Renal cortical epithelial cell (primary cell): ENCODE measurements around the gene FAM219A. TPM values are rescaled to one million over a fixed set of nuclear protein-coding genes. Genes with fewer than 3 reads are reported as not detected.
A peak's percentile ranks its signal among the peaks of the same experiment; 100 is the strongest.
"Not testable (repeated sequence)": the region's sequence is repeated elsewhere in the genome, so short reads cannot be mapped to it uniquely, and the experiment has no call there.

Experiments
- DNase-seq: peaks from one replicate; pipeline ENCODE4 v3.0.0-alpha.2; 2011; ENCODE audit warnings: low read depth
- total RNA-seq: library from RNA; depleted of rRNA; stranded (reverse); fragments of >200 nt; gene quantifications from 2 replicates; pipeline ENCODE4 v1.2.3, GENCODE V29; 2014

Gene FAM219A
- total RNA-seq, 1 donor from 2014 or later = 17.2 TPM

DNA sequence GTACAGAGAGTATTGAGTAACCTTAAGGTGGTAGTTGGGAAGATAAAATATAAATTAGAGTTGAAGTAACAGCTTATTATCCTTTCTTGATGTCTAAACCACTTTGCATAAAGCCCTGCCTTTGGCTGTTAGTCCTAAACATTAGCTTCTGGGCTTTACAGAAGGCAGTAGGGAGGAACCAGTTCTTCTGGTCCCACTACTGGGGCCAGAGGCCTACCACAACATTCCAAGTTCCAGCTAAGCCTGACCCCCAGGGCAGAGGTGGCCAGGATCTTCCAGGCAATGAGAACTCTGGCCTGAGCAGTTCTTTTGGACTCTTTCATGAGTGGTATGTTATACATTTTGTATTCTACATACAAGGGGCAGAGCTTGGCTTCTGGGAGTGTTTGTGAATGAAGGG lies 26.3 kb upstream of the FAM219A start:
- DNase-seq = no peak

DNA sequence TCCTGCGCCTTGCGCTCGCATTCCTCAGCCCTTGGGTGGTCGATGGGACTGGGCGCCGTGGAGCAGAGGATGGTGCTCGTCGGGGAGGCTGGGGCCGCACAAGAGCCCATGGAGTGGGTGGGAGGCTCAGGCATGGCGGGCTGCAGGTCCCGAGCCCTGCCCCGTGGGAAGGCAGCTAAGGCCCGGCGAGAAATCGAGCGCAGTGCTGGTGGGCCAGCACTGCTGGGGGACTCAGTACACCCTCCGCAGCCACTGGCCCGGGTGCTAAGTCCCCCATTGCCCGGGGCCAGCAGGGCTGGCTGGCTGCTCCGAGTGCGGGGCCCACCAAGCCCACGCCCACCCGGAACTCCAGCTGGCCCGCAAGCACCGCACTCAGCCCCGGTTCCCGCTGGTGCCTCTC lies 24.4 kb upstream of the FAM219A start:
- DNase-seq = not testable (repeated sequence)

DNA sequence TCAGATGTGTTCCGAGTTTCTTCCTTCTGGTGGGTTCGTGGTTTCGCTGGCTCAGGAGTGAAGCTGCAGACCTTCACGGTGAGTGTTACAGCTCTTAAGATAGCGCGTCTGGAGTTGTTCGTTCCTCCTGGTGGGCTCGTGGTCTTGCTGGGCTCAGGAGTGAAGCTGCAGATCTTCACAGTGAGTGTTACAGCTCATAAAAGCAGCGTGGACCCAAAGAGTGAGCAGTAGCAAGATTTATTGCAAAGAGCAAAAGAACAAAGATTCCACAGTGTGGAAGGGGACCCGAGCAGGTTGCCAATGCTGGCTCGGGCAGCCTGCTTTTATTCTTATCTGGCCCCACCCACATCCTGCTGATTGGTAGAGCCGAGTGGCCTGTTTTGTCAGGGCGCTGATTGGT lies 23.2 kb upstream of the FAM219A start:
- DNase-seq = not testable (repeated sequence)

DNA sequence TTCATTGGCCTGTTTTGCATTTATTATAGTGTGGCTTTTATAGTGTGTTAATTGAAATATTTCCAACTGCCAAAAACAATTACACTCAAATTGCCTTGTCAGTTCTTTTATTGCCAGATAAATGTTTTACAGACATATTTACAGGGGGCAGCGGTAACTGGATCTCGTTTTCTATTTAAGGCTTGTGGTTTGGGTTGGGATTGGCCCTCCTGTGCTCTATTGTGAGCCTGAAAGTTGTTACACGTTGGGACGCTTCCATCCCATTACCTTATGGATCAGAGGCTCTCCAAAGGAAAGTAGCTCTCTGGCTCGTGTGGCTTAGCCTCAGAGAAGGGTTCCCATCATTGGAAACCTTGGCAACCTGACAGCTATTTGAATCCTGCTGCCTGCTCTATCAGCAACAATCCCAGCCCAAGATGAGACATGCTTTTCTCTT lies 21.1 kb upstream of the FAM219A start:
- no peak for DNase-seq

DNA sequence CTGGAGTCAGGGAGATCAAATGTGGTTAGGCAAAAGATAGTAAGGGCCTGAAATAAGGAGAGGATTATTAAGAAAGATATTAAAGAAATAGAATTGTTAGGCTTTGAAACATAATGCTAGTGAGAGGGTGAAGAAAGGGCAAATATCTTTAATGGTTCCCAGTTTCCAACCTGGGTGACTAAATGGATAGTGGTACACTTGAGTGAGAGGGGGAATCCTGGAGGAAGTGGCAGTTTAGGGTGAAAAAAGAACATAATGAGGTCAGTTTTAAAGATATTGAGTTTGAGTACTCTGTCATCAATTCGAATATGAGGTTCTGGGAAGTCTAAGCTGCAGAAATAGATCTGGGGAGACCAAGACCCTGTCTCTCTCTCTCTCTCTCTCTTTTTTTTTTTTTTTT lies 19.2 kb upstream of the FAM219A start:
- no peak for DNase-seq

DNA sequence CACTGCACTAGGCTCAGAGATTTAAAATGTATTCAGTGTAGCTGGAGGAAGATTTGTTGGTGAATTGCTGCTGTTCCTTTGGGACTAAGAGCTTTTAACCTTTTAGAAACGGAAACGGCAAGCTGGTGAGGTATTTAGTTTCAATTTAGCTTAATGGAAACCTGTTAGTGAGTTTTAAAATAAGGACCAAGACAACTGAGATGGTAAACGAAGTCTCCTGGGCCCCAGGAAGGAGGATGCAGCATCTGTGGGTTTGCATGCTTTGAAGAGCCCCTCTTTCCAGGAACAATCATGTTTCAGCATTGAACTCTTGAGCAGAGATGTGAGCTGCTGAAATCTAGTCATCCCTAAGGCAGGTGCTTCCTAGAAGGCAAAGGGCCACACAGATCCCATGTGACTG lies 16.7 kb upstream of the FAM219A start:
- DNase-seq = no peak

DNA sequence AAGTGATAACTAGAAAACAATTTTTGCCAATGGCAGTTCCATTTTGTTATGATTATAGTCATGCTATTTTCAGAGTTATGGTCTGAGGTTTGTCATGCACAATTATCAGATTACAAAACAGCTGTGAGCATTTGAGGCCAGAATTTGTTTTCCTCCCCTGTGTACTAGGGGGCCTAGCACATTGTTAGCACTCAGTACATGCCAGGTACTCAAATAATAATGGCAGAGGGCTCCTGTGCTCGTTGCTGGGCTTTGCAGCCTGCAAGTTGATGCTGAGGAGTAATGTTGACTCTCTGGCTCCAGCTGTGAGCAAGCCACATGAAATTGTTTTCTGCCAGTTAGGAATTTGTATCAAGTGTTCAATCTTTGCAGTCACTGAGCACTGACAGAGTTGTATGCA lies 7.1 kb upstream of the FAM219A start:
- no peak for DNase-seq

DNA sequence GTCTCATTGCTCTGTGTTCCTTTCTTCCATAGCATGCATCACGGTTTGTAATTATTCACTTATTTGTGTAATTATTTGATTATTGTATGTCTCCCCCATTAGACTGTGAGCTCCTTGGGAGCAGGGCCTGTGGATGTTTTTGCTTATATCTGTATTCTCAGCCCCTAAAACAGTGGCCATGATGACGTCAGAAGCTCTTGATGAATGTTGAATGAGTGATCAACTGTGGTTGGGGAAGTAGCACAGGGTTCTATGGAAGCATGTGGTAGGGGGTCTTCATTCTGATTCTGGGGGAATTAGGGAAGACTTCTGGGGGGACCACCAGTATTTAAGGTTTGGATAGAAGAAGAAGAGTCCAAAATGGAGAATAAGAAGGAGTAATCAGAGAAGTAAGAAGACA lies 6.2 kb upstream of the FAM219A start:
- DNase-seq = no peak

DNA sequence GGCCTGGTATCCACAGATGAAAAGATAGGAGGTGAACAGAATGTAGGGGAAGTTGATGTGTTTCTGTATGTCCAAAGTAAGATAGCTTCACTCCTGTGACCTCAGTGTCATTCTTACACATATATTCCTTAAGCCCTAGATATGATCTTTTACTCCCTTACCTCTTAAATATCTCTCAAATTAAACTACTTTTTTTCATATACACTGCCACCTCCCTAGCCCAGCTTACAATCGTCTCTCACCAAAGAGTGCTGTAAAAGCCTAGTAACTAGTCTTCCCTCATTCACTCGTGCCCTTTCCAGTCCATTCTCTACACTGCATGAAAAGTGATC lies 5.5 kb upstream of the FAM219A start:
- DNase-seq = no peak

DNA sequence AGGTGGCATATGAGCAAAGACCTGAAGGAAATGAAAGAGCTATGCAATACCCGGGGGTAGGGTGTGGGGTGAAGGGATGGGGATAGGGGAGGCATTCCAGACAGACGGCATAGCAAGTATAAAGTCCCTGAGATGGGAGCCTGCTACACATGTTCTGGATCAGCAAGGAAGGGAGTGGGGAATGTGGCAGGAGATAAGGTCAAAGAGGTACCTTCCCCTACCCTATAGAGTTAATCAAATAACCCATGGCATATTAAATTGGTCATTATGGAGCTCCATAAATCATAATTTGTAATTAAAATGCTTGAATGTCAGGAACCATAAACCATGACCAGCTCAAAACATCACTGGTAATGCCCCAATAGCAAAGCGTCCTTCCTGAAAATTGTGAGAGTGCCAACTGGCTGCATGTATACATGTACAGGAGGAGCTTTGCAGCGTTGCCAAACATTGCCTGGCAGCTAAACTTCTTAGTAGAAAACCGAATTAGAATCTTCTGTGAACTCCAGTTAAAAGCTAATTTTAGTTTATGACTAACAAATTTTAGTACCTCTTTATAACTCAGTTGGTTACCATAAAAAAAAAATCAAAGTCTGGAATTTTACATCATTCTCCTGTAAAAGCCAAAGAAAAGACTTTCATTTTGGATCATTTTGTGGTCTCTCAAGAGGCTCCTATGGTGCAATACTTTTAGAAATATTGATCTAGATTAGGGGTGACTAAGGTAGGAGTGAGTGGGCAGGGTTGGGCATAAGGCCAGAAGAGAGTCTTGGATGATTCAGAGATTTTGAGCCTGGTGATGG lies 4.9 kb upstream of the FAM219A start:
- peak; percentile 49 for DNase-seq

DNA sequence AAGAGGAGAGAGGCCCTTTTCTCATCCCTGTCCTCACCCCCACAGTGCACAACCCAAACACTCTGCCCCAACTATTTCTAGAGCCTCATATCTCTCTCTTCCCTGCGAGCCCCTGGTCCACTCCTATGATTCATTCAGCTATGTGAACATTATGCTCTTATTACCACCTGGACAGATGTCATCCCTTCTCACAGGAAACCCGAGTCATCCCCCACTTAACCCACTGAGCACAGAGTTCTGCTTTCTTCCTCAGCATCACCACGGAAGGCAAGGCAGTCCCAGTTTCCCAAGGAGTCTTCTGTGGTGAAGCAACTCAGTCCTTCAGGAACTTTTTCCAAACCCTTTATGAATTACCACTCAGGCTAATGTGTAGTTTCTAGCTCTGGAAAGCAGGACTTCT lies 1.6 kb upstream of the FAM219A start:
- peak; percentile 9 for DNase-seq

DNA sequence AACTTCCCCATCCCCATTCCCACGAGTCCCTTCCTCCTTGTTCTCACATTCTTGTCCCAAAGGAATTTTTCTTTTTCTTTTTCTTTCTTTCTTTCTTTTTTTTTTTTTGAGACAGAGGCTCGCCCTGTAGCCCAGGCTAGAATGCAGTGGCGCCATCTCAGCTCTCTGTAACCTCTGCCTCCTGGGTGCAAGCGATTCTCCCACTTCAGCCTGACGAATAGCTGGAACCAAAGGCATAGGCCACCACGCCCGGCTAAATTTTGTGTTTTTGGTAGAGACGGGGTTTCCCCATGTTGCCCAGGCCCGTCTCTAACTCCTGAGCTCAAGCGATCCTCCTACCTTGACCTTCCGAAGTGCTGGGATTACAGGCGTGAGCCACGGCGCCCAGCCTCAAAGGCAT lies 986 bp upstream of the FAM219A start:
- no peak for DNase-seq

DNA sequence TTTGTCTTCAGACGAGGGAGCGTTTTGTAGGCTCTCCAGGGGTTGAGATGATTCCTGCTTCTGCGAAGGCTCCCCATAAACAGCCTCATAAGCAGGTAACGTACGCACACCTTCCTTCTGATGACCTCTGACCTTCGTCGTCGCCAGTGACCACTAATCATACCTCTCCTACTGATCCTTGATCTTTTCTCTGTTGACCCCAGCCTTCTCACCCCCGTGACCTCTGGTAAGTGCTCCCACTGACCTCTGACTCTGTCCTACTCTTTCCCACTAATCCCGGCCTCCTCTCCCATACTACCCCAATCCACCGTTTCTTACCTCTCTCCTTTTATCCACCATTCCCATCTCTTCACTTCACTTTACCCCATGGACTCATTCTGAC lies 580 bp upstream of the FAM219A start:
- DNase-seq = no peak

DNA sequence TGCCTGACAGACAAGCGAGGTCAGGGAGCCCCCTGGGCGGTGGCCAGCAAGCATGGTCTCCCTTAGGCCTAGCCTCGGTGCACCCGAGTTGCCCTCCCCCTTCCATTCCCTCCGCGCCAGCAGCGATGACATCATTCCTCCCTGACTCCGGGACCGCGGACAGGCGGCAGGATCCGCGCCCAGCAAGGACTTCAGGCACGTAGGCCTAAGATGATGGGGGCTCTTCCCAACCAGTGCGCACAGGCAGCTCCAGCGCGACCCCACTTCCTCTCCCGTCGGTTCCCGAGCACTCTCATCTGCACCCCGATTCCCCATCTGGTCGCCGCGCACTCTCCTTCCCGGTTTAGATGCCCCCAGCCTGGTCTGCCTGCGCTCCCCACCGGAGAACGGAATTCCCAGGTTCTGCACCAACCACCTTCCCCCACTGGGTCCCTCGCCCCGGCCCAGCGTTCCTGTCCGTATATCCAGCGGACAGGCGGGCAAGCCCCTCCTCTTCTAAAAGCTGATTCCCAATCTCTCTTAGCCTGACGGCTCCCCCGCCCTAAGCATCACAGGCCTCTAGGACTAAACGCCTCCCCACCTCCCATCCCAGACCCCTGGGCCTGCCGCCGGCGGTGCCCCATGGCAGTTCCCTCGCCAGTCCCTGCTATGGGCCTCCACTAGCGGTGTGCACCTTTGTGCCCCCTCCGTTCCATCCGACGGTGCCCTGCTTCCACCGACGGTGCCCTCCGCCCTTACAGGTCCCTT lies 931 bp downstream of the FAM219A start:
- DNase-seq = peak; percentile 48

DNA sequence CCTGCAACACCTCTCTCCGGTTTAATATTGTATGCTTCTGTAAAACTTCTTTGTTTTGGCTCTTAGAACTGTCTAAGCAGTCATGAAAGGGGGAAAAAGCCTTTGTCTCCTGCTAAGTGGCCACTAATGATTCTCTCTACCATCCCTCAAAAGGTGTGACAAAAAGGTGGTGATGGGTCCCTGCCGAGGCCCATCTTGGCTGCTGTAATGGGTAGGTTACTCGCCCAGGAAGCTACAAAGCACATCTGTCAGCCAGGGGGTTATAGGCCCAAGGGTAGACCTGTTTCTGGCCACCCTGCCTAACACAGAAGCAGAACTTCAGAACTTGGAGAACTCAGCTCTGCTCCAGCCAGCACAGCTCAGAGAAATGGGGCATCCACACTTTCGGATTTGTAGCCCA lies 1.6 kb downstream of the FAM219A start:
- DNase-seq = no peak

DNA sequence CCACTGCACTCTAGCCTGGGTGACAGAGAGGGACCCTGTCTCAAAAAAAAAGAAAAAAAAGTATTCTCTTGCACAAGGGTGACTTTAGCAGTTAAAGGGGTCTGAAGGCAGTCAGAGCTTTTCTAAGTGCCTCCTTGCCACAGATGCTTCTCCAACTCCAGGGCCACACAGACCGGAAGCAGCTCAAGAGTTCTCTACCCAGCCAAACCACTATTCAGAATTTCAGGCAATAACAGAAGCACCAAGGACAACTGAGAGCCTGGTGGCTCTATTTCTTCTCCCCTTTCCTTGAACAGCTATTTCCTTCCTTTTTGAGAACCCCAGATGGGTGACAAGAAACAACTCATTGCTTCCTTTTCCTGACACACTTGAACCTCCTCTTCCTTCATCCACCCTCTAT lies 2.2 kb downstream of the FAM219A start:
- DNase-seq = no peak

DNA sequence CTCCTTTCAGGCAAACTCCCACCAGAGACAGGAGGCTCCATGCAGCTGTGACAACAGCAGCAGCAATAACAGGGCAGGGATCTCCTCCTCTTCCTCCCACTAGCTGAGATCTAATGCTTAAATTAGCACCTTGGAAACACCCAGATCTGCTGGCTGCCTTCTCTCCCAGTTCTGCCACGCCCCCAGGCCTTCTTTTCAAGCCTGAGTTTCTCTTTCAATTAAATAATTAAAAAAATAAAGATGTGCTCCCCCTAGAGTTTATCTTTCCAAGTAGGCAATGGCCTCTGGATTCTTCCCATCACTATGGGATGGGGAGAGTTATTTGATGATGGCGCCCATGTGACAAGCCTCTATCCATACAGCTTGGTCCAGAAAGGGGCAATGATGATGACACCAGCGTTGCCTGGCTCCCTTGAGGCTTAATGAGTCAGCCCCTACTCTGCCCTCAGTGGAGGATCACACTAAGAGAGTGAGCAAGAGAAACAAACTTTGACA lies 3.8 kb downstream of the FAM219A start:
- peak; percentile 16 for DNase-seq

DNA sequence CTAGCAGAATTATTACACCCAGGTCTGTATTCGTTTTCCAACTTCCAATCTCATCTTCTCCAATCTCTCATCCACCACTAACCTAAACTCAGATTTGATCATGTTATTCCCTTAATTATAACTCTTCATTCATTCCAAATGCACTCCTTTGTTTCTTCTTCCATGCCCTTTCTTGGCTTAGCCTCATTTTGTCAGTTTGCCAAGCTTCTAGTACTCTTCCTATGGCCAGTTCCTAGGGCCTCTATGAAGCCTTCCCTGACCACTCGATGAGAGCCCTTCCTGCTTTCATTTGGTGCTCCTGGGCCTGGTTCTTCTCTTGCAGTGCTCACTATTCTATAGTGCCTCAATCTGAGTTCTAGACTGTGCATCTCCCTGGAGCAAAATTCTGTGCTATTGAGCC lies 5.8 kb downstream of the FAM219A start:
- DNase-seq = no peak

DNA sequence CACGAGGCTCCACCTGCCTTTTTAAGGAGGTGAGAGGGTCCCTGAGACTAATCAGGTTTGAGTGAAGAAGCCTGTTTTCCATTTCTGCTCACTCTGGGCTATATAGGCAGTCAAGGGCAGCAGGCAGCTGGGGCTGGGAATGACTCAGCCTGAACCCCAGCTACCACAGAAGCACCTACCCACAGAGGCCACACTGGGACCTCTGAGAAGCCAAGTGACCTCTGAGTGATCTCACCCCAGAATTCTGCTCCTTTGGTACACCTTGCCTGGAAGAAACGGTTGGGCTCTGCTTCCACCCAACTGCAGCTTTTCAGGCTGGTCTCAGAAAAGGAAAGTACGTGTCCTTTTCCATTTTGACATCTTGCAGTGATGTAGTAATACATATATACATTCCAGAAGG lies 6.8 kb downstream of the FAM219A start:
- peak; percentile 40 for DNase-seq

DNA sequence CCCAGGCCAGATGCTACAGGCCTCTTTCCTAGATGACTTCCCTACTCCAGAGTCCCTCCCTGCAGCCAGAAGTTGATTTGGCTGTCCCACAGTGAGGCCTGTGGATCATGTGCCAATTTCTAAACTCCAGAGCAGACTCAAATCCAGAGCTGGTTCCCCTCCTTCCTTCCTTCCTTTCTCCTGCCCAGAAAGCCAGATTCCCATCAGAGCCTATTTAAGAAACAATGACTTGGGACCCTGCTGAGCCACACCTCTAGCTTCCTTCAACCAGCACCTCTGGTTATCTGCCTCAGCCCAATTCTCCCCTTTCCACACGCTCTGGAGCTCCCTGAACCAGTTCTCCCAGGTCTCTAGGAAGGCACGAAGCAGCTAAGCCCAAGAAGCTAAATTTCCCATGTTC lies 7.2 kb downstream of the FAM219A start:
- DNase-seq = no peak

DNA sequence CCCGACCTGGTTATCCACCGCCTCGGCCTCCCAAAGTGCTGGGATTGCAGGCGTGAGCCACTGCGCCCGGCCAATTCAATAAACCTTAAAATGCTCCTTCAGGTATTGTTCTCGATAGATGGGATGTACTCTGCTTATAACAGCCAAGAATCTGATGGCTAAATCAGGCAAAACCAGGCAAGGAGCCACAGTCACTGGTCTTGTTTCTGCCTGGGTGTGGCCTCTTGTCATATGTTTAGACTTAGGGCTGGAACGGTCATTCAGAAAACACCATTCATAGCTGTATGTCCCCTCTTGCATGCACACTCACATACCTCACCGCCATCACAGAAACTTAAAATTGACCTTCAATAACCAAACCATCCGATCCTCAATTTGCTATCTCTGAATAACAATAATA lies 7.7 kb downstream of the FAM219A start:
- DNase-seq = no peak

DNA sequence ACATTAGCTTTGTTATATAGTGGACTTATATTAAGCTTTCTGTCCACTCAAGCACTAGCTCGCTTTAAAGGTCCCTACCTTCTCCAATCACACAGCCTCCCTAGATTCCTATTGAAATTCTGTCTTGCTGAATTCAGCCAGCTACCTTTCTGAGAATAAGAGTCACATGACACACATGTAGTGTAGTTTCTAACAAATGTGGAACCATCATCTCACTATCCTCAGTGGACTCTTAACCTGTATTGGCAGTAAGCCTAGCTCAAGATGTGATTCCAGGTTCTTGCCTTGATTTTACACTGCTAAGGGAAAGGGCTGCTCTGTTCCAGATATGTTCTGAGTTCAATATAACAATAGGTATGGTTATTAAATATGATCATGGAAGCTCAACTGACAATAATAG lies 11.4 kb downstream of the FAM219A start:
- DNase-seq = no peak

DNA sequence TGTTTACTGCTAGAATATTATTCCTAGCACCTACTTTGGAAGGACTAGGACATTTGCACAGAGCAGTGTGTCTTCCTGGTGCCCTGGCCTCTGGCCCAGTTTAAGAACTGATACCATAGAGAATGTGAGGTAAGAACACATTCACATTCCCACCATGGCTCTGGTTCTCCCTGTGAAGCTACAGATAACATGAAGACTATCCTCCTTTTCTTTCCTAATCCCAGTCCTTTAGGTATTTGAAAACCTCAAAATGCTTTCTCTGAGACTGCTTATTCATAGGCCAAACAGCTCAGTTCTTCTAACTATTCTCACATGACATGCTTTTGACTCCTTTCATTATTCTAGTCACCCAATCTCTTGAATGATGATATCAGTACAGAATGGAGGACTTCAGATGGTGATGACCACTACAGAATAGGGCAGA lies 11.9 kb downstream of the FAM219A start:
- peak; percentile 18 for DNase-seq
